Measurements from ENCODE around the gene USP1.

- TF ChIP-seq CTCF (IDR thresholded peaks at IDR 0.05) (no peak), FOXS1 (CRISPR knock-in tag; IDR thresholded peaks at IDR 0.05) (no peak), ZNF302 (CRISPR knock-in tag; IDR thresholded peaks at IDR 0.05) (no peak), MAX (IDR thresholded peaks at IDR 0.05) (no peak), CEBPB (IDR thresholded peaks at IDR 0.05) (no peak), POLR2A (IDR thresholded peaks at IDR 0.05; ENCODE audit: low read length) (no peak), KDM1A (IDR thresholded peaks at IDR 0.05; ENCODE audit: low read depth) (no peak), CBX8 (IDR thresholded peaks at IDR 0.05) (no peak), RCOR1 (IDR thresholded peaks at IDR 0.05; ENCODE audit: low read depth, low read length) (no peak), REST (IDR thresholded peaks at IDR 0.05) (no peak), EHF (CRISPR knock-in tag; IDR thresholded peaks at IDR 0.05) (no peak), PBX3 (IDR thresholded peaks at IDR 0.05) (no peak), SMC3 (IDR thresholded peaks at IDR 0.05) (no peak), ATOH8 (CRISPR knock-in tag; IDR thresholded peaks at IDR 0.05; ENCODE audit: low read depth) (no peak)
Observed at GRCh38 chr1:62424411-62424810, 12.4 kb upstream of the USP1 start.

Measured in A549 (cell line).